Measurements from ENCODE around the gene BAZ1B. TPM values are rescaled to one million over a fixed set of nuclear protein-coding genes. Genes with fewer than 3 reads are reported as not detected.
"Not testable (repeated sequence)": the region's sequence is repeated elsewhere in the genome, so short reads cannot be mapped to it uniquely, and the experiment has no call there.

Gene BAZ1B
- total RNA-seq, 1 donor from 2014 or later: 80.7 TPM

DNA sequence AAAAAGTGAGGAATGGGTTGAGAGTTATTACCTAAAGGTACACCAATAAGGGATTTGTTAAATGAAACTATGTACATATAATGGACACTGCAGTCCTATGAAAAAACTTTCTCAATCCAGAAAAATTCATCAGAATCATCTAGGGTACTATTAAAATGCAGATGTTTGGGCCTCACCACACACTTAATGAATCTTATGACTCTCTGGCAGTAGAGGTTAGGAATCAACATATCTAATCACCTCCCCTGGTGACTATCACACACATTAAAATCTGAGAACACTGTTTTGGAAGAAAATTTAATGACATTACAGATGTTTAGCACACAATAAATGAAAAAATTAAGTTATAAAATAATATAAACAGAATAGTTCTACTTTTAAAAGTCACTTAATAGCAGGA is 32.1 kb downstream of the BAZ1B start:
- TF ChIP-seq, protein P1, sequence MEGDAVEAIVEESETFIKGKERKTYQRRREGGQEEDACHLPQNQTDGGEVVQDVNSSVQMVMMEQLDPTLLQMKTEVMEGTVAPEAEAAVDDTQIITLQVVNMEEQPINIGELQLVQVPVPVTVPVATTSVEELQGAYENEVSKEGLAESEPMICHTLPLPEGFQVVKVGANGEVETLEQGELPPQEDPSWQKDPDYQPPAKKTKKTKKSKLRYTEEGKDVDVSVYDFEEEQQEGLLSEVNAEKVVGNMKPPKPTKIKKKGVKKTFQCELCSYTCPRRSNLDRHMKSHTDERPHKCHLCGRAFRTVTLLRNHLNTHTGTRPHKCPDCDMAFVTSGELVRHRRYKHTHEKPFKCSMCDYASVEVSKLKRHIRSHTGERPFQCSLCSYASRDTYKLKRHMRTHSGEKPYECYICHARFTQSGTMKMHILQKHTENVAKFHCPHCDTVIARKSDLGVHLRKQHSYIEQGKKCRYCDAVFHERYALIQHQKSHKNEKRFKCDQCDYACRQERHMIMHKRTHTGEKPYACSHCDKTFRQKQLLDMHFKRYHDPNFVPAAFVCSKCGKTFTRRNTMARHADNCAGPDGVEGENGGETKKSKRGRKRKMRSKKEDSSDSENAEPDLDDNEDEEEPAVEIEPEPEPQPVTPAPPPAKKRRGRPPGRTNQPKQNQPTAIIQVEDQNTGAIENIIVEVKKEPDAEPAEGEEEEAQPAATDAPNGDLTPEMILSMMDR (IDR thresholded peaks at IDR 0.05): no peak
- Mint-ChIP-seq H3K27ac (ENCODE audit: unreplicated experiment) (no peak overlapping the region), H3K9me3 (ENCODE audit: unreplicated experiment) (no peaks in the 10 kb centered on the region), H3K27me3 (ENCODE audit: unreplicated experiment) (no peaks in the 10 kb centered on the region), H3K4me3 (ENCODE audit: unreplicated experiment) (no peak overlapping the region), H3K4me1 (ENCODE audit: unreplicated experiment) (no peaks in the 10 kb centered on the region), H3K36me3 (ENCODE audit: unreplicated experiment) (peaks cover 47% of the 10 kb centered on the region)
- no peak for DNase-seq (ENCODE audit: extremely low spot score, unreplicated experiment)

DNA sequence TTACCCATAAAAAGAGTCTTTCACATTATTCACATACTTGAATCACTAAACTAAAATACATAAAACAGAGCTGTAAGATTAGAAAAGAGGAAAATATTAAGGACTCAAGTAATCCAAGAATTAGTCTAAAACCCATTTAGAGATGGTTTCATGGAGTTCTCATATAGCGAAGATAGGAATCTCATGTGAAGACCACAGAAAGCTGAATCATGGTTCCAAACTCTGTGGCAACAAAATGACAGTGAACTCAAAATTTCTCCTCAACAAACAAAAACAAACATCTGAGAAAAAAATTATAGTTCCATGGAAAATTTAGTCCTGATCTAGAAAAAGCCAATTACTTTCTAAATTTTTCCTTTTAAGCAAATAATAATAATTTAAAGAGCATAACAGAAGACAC is 34.6 kb downstream of the BAZ1B start:
- no peak overlapping the region for H3K27ac Mint-ChIP-seq (ENCODE audit: unreplicated experiment)
- H3K36me3 Mint-ChIP-seq (ENCODE audit: unreplicated experiment): peaks cover 37% of the 10 kb centered on the region
- H3K4me3 Mint-ChIP-seq (ENCODE audit: unreplicated experiment): no peak overlapping the region
- TF ChIP-seq, protein P1 (IDR thresholded peaks at IDR 0.05): no peak
- peaks cover 11% of the 10 kb centered on the region for H3K4me1 Mint-ChIP-seq (ENCODE audit: unreplicated experiment)
- no peak for DNase-seq (ENCODE audit: extremely low spot score, unreplicated experiment)
- no peaks in the 10 kb centered on the region for H3K9me3 Mint-ChIP-seq (ENCODE audit: unreplicated experiment)
- H3K27me3 Mint-ChIP-seq (ENCODE audit: unreplicated experiment): no peaks in the 10 kb centered on the region

DNA sequence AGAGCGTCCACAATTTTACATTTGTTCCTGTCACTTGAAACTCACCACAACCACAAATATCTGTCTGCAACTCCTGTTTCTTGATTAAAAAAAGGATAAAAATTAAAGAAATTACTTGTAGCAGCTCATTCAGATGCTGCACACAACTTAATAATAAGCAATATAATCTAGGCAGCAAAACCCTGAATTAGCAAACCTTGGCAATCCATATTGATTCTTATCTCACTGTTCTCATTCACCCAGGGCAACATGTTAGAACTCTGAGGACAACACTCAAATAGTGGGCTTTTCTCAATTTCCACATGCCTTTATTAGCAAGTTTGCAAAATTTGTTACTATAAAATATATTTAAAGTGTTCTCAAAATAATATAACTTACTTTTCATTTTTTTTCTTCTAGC is 38.9 kb downstream of the BAZ1B start:
- H3K27ac Mint-ChIP-seq (ENCODE audit: unreplicated experiment): peak overlapping the region; percentile 81

DNA sequence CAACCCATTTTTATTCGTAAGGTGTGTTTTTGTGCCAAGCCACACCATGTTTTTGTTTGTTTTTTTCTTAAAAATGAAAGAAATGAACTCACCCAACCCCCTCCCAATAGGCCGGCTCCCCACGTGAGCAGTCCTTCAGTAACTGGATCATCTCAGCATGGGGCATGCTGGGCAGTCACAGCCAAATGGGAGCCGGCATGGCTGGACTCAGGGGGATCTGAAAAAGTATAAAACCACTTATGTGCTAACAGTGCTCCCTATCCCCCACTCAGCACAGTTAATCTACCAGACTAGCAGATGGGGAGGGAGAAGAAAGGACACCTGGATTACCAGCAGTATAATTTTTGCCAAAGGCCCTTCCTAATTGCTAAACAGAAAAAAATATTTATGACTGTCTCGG is 39.3 kb downstream of the BAZ1B start:
- TF ChIP-seq, protein P1 (IDR thresholded peaks at IDR 0.05): no peak
- Mint-ChIP-seq H3K4me3 (ENCODE audit: unreplicated experiment) (no peak overlapping the region), H3K9me3 (ENCODE audit: unreplicated experiment) (no peaks in the 10 kb centered on the region), H3K27ac (ENCODE audit: unreplicated experiment) (peak overlapping the region; percentile 81), H3K27me3 (ENCODE audit: unreplicated experiment) (no peaks in the 10 kb centered on the region), H3K4me1 (ENCODE audit: unreplicated experiment) (peaks cover 16% of the 10 kb centered on the region), H3K36me3 (ENCODE audit: unreplicated experiment) (peaks cover 42% of the 10 kb centered on the region)
- DNase-seq (ENCODE audit: extremely low spot score, unreplicated experiment): no peak

More for the DNA sequence above, 38.9 kb downstream of the BAZ1B start:
- Mint-ChIP-seq H3K4me3 (ENCODE audit: unreplicated experiment) (no peak overlapping the region), H3K9me3 (ENCODE audit: unreplicated experiment) (no peaks in the 10 kb centered on the region), H3K4me1 (ENCODE audit: unreplicated experiment) (peaks cover 16% of the 10 kb centered on the region), H3K36me3 (ENCODE audit: unreplicated experiment) (peaks cover 41% of the 10 kb centered on the region), H3K27me3 (ENCODE audit: unreplicated experiment) (no peaks in the 10 kb centered on the region)
- DNase-seq (ENCODE audit: extremely low spot score, unreplicated experiment): no peak
- TF ChIP-seq, protein P1 (IDR thresholded peaks at IDR 0.05): no peak

DNA sequence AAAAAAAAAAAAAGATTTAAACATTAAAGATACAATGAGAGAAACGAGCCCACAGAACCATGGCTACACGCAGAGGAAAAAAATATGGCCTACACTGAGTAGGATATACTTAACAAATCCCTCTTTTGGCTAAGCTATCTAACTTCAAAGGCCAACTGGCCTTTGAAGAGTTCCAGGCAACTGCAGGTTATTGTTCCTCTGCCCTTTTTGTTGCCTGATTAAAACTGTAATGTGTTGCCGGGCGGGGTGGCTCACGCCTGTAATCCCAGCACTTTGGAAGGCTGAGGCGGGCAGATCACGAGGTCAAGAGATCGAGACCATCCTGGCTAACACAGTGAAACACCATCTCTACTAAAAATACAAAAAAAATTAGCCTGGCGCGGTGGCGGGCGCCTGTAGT is 40.6 kb downstream of the BAZ1B start:
- H3K27me3 Mint-ChIP-seq (ENCODE audit: unreplicated experiment); H3K9me3 Mint-ChIP-seq (ENCODE audit: unreplicated experiment); H3K4me3 Mint-ChIP-seq (ENCODE audit: unreplicated experiment); H3K27ac Mint-ChIP-seq (ENCODE audit: unreplicated experiment); DNase-seq (ENCODE audit: extremely low spot score, unreplicated experiment): not testable (repeated sequence)
- peaks cover 46% of the 10 kb centered on the region for H3K36me3 Mint-ChIP-seq (ENCODE audit: unreplicated experiment)
- H3K4me1 Mint-ChIP-seq (ENCODE audit: unreplicated experiment): peaks cover 16% of the 10 kb centered on the region

DNA sequence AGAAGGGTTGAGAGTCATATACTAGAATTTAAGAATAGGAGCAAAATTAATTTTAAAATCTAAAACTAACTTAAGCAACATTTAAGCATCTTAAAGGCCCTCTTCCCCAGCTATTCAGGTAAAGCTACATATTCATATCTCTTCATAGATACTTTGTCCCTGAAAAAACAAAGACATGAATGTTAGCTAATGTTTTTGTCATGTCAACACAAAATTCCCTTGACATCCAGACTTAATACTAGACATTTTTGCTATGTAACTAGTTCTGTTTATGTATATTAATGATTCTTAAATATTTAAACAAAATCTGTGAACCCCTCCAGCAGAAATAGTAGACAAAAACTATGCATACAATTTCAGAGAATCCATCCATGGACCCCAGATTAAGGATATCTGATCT is 43.5 kb downstream of the BAZ1B start:
- peaks cover 53% of the 10 kb centered on the region for H3K36me3 Mint-ChIP-seq (ENCODE audit: unreplicated experiment)
- H3K4me1 Mint-ChIP-seq (ENCODE audit: unreplicated experiment): peaks cover 14% of the 10 kb centered on the region
- no peaks in the 10 kb centered on the region for H3K9me3 Mint-ChIP-seq (ENCODE audit: unreplicated experiment)
- no peak overlapping the region for H3K4me3 Mint-ChIP-seq (ENCODE audit: unreplicated experiment)
- no peak for DNase-seq (ENCODE audit: extremely low spot score, unreplicated experiment)
- TF ChIP-seq, protein P1 (IDR thresholded peaks at IDR 0.05): no peak
- no peak overlapping the region for H3K27ac Mint-ChIP-seq (ENCODE audit: unreplicated experiment)
- H3K27me3 Mint-ChIP-seq (ENCODE audit: unreplicated experiment): no peaks in the 10 kb centered on the region

All from osteocyte (in vitro differentiated cells).